Hippocampal formation (tissue), 2 donors: ENCODE data around the gene VWA7.
A peak's percentile ranks its signal among the peaks of the same experiment; 100 is the strongest.

Experiments
- DNase-seq, 2 donors: peaks; one replicate each; lab custom pipeline; 2025; lab: John Stamatoyannopoulos, UW

Gene VWA7

GRCh38 chr6:31729979-31730630 lies 47.0 kb downstream of the VWA7 start:
- DNase-seq = peak; percentile 25 to 43

GRCh38 chr6:31729515-31729978 lies 47.6 kb downstream of the VWA7 start:
- DNase-seq = peak; percentile 62 to 79

DNA sequence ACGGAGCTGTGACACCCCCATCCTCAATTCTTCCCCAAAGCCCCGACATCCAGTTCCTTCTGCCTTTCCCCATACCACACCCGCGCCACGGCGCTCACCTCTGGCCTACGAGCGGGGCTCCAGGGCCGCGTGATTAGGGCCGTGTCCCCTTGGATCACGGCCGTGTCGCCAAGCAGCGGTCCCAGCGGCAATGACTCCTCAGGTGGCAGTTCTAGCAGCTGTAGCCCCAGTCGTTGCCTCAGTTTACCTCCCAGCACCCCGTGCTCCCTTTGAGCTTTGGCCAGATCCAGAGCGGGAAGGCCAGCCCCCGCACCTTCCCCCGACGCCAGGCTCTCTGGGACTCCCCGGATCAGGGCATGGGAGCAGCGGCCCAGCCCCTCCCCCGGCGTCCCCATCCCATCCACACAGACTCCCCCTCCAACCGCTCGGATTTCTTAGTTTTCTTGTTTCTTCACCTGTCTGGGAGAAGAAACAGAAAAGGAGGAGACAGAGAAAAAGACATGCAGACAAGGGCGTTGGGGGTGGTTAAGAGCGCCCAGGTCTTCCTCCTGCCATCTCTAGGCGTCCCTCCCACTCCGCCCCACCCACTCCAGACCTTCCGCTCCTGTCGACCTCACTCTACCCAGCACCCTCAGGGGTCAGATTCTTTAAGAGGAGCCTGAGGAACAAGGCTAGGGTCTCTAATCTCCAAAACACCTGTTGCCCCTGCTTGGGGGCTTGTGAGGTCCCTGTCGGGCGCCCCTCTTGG lies 48.2 kb downstream of the VWA7 start, which contains the start of gene DDAH2:
Gene DDAH2 (minus strand): TSS at position 533 of the 748 bp plus-strand sequence. CDS start 138 bp downstream, at position 395.
- DNase-seq = no peak

- no peak for DNase-seq
These were observed 49.1 kb downstream of the VWA7 start for GRCh38 chr6:31727717-31728671.

GRCh38 chr6:31727034-31727716 lies 50.0 kb downstream of the VWA7 start:
- DNase-seq = no peak

DNA sequence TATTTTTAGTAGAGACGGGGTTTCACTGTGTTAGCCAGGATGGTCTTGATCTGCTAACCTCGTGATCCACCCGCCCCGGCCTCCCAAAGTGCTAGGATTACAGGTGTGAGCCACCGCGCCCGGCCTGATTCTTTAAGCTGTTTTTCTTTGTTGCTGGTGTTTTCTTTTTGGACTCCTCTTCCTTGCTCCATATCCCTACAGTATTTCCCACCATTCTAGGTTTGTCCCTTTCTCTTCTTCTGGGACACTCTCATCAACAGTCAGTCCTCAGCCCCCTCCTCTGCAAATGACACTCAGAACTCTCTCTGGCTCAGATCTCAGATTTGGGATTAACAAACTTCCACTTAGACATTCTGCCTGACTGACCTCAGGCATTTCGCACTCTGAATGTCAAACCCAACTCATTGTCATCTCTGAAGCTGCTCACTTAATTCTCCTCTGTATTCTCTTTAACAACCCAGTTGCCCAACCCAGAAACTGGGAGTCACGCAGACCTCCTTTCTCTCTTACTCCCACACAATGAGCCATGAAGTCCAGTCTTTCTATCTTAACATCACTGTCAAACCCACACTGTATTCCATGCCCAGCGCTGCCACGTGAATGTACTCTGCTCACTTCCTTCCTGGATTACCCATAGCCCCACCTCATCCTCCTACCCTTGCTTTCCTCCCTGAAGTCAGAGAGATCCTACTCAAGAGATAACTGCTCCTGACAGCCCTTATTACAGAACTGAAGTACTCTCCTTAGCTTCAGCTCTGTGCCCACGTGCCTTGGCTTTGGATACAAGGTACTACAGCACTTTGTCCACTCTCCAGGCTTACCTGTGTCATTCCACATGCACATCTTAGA lies 51.4 kb downstream of the VWA7 start:
- no peak for DNase-seq

- no peak for DNase-seq
These were observed 53.0 kb downstream of the VWA7 start for GRCh38 chr6:31723980-31724691.

DNA sequence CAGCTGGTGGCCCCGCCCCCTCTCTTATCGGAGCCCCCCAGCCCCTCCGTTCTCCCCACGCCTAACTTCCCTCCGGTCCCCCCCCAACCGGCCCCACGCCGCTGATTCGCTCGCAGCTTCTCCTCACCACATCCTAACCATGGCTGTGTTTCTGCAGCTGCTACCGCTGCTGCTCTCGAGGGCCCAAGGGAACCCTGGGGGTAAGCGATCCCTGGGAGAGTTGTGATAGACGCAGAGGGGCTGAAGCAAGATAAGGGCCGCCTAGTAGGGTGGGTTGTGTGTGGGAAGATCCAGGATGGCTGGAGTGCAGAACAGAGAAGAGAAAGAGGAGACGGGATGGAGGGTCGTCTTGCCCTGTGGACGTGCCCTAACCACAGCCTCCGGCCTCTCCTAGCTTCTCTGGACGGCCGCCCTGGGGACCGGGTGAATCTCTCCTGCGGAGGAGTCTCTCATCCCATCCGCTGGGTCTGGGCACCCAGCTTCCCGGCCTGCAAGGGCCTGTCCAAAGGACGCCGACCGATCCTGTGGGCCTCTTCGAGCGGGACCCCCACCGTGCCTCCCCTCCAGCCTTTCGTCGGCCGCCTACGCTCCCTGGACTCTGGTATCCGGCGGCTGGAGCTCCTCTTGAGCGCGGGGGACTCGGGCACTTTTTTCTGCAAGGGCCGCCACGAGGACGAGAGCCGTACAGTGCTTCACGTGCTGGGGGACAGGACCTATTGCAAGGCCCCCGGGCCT lies 53.7 kb downstream of the VWA7 start, which contains the start of gene MPIG6B:
Gene MPIG6B (plus strand): TSS at position 129 of the 735 bp plus-strand sequence. CDS start 11 bp downstream, at position 140.
- no peak for DNase-seq

DNA sequence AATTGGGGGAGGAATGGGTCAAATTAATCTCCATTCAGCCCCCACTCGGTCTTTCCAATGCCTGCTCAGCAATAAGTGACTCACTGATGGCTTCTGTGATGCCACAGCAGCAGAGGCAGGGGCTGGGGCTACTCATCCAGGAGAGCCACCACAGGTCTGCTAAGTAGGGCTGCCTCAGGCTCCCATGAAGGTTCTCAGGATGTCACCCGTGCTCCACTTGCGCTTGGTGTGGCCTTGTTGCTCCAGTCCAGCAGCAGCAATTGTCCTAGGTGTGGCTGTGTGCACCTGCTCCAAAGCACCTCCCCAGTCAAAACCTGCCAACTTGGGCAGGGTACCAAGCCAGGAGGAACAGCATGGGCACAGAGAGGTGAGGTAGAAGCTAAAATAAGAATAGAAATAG lies 55.0 kb downstream of the VWA7 start:
- DNase-seq = no peak

GRCh38 chr6:31721351-31722020 lies 55.6 kb downstream of the VWA7 start, which contains the start of gene LY6G6C:
TSS of gene LY6G6C (minus strand) at chr6:31721746. CDS start at chr6:31721679, 67 bp downstream.
- DNase-seq = no peak

GRCh38 chr6:31720196-31720770 lies 56.8 kb downstream of the VWA7 start:
- no peak for DNase-seq

GRCh38 chr6:31719001-31719400 lies 58.1 kb downstream of the VWA7 start:
- DNase-seq = no peak

- DNase-seq = no peak
These were observed 58.9 kb downstream of the VWA7 start for GRCh38 chr6:31718265-31718664.

DNA sequence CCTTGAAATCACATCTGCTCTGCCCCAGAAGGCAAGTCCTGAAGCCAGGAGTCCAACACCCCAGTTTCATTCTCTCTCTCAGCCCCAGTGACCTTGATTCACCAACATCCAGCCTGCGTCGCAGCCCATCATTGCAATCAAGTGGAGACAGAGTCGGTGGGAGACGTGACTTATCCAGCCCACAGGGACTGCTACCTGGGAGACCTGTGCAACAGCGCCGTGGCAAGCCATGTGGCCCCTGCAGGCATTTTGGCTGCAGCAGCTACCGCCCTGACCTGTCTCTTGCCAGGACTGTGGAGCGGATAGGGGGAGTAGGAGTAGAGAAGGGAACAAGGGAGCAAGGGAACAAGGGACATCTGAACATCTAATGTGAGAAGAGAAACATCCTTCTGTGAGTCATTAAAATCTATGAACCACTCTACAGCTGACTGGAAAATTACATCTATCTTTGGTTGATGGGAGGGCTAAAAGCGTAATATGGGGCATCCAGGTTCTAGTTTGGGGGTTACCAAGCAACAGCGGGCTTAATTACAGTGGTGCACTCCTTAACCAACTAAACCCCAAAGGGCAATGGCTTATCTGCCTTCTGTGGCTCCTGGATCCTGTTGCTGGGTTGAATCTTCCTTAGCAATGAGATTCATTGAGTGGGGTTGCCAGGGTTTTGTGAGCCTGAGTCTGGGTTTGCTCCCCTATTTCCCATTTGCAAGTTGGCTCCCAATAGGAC lies 59.5 kb downstream of the VWA7 start:
- no peak for DNase-seq
